Natural killer cell (primary cell): ENCODE data around the gene APRT. TPM values are rescaled to one million over a fixed set of nuclear protein-coding genes. Genes with fewer than 3 reads are reported as not detected.

Experiments
- ATAC-seq, 3 donors: fragments of 150-1000 bp in 2 of 3; fragments of 200-7000 bp in 1 of 3; cut with Tn5 transposase; 1 replicate in 1 of 3; 2 replicates in 2 of 3; pipeline ENCODE4 v1.10.0; 2021; ENCODE audit warnings: mild to moderate bottlenecking in 2 of 3, moderate library complexity in 2 of 3
- DNase-seq, 2 donors: peaks; one replicate each; pipeline versions ENCODE4 v3.0.0 to v3.0.0-alpha.2; 2013 to 2021; ENCODE audit warnings: mixed read lengths in 1 of 2
- H3K27ac ChIP-seq: one replicate; pipeline ENCODE4 v1.5.1; 2013; ENCODE audit warnings: mild to moderate bottlenecking, low read length
- H3K27me3 ChIP-seq: one replicate; pipeline ENCODE4 v1.6.1; 2013; ENCODE audit warnings: low read length; ENCODE audit not compliant: control insufficient read depth, insufficient read depth
- H3K36me3 ChIP-seq: one replicate; pipeline ENCODE4 v1.6.1; 2013; ENCODE audit warnings: low read length; ENCODE audit not compliant: control insufficient read depth, insufficient read depth
- H3K4me1 ChIP-seq: one replicate; pipeline ENCODE4 v1.6.1; 2013; ENCODE audit warnings: low read length; ENCODE audit not compliant: control insufficient read depth, insufficient read depth
- H3K4me3 ChIP-seq: one replicate; pipeline ENCODE4 v1.5.1; 2013; ENCODE audit warnings: low read length
- H3K9me3 ChIP-seq: one replicate; pipeline ENCODE4 v1.6.1; 2013; ENCODE audit warnings: low read length; ENCODE audit not compliant: control insufficient read depth, insufficient read depth
- H3K27ac Mint-ChIP-seq, 2 donors: one replicate each; pipeline ENCODE4 v1.8.0; 2022; ENCODE audit warnings: mild to moderate bottlenecking in 2 of 2, mixed read lengths in 2 of 2, moderate library complexity in 1 of 2
- H3K27me3 Mint-ChIP-seq, 2 donors: one replicate each; pipeline ENCODE4 v1.8.0; 2022; ENCODE audit warnings: low read depth in 2 of 2, mixed read lengths in 2 of 2
- H3K36me3 Mint-ChIP-seq: one replicate; pipeline ENCODE4 v1.8.0; 2022; ENCODE audit warnings: mixed read lengths
- H3K4me1 Mint-ChIP-seq, 2 donors: one replicate each; pipeline ENCODE4 v1.8.0; 2022; ENCODE audit warnings: mixed read lengths in 2 of 2
- H3K4me3 Mint-ChIP-seq: one replicate; pipeline ENCODE4 v1.8.0; 2022; ENCODE audit warnings: mild to moderate bottlenecking, moderate library complexity, mixed read lengths
- H3K9me3 Mint-ChIP-seq, 2 donors: one replicate each; pipeline ENCODE4 v1.8.0; 2022; ENCODE audit warnings: mixed read lengths in 2 of 2
- WGBS: methylation state at CpG from one replicate; pipeline ENCODE4 v1.1.7; 2013; ENCODE audit warnings: missing lambda C conversion rate; ENCODE audit not compliant: insufficient coverage; 5-methylcytosine and 5-hydroxymethylcytosine counted together
- intact Hi-C: fragments of 100-400 bp; cut with micrococcal nuclease; formaldehyde crosslinking; loops from one replicate; pipeline ENCODE4 v1.14.2; 2022
- total RNA-seq, 4 donors: library from RNA; stranded (reverse); fragments of 120-200 nt in 1 of 4; gene quantifications; one replicate each; pipeline versions ENCODE4 v1.2.3 to v1.2.4, GENCODE V29; 2013 to 2022
- TF ChIP-seq, protein P1 (sequence below): fragments of 200-600 bp; IDR thresholded peaks from one replicate; pipeline ENCODE4 v1.8.0; 2022; ENCODE audit warnings: antibody characterized with exemption

APRT gene
- total RNA-seq, 3 donors from 2014 or later (not counting 1 experiment from before 2014, with no cell fraction given): 118 to 123 (median 120) TPM

DNA sequence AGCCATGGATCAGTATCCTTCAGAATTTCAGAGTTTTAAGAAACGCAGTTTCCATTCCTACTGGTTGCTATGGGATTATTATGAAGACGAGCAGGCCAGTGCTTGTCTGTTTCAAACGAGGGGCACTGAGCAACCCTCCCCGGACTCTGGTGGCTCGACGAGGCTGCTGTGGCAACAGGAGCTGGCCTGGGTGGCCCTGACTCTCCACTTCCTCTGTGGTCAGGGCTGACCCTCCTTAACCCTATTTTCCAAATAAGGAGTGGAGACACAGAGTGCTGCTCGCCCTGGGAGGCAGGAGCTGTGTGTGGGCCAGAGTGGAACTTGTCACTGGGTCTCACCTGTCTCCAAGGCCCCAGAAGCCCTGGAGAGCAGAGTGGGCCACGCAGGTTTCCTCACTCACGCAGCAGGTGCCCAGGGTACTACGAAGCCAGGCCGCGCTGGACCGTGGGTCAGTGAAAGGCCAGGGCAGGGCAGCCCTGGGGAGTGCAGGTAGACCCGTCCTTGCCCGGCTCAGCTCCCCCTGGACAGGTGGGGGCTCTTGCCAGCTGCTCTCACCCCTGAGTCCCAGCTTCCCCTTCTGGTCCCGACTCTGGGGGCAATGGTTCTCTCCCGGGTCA lies 41.7 kb upstream of the APRT start:
- no peak overlapping the region for H3K27ac ChIP-seq
- no peaks in the 10 kb centered on the region for H3K9me3 Mint-ChIP-seq
- intact Hi-C loops: no loop called here
- no peaks in the 10 kb centered on the region for H3K36me3 Mint-ChIP-seq
- peaks cover 43% of the 10 kb centered on the region for H3K4me1 ChIP-seq
- no peaks in the 10 kb centered on the region for H3K9me3 ChIP-seq
- H3K4me1 Mint-ChIP-seq: peaks cover 25 to 33% of the 10 kb centered on the region in 2 donors
- H3K27me3 ChIP-seq: no peaks in the 10 kb centered on the region
- DNase-seq (no peak), ATAC-seq (no peak)
- H3K4me3 Mint-ChIP-seq: no peak overlapping the region
- H3K36me3 ChIP-seq: peaks cover 9% of the 10 kb centered on the region
- no peak overlapping the region for H3K4me3 ChIP-seq
- 73% methylated on average over 17 of the region's 17 CpGs for WGBS
- no peaks in the 10 kb centered on the region for H3K27me3 Mint-ChIP-seq
- TF ChIP-seq, protein P1, sequence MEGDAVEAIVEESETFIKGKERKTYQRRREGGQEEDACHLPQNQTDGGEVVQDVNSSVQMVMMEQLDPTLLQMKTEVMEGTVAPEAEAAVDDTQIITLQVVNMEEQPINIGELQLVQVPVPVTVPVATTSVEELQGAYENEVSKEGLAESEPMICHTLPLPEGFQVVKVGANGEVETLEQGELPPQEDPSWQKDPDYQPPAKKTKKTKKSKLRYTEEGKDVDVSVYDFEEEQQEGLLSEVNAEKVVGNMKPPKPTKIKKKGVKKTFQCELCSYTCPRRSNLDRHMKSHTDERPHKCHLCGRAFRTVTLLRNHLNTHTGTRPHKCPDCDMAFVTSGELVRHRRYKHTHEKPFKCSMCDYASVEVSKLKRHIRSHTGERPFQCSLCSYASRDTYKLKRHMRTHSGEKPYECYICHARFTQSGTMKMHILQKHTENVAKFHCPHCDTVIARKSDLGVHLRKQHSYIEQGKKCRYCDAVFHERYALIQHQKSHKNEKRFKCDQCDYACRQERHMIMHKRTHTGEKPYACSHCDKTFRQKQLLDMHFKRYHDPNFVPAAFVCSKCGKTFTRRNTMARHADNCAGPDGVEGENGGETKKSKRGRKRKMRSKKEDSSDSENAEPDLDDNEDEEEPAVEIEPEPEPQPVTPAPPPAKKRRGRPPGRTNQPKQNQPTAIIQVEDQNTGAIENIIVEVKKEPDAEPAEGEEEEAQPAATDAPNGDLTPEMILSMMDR: no peak
- H3K27ac Mint-ChIP-seq: no peak overlapping the region

DNA sequence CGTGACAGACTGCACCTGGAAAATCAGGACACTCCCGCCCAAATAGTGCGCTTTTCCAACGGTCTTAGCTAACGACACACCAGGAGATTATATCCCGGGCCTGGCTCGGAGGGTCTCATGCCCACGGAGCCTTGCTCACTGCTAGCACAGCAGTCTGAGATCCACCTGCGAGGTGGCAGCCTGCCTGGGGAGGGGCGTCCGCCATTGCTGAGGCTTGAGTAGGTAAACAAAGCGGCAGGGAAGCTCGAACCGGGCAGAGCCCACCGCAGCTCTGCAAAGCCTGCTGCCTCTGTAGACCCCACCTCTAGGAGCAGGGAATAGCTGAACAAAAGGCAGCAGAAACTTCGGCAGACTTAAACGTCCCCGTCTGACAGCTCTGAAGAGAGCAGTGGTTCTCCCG lies 39.9 kb upstream of the APRT start:
- Histone ChIP-seq H3K4me1 (peaks cover 32% of the 10 kb centered on the region), H3K27me3 (no peaks in the 10 kb centered on the region), H3K9me3 (no peaks in the 10 kb centered on the region), H3K4me3 (no peak overlapping the region), H3K36me3 (peaks cover 11% of the 10 kb centered on the region), H3K27ac (no peak overlapping the region)
- 96% methylated on average over 19 of the region's 19 CpGs for WGBS
- H3K4me1 Mint-ChIP-seq: peaks cover 14 to 21% of the 10 kb centered on the region in 2 donors
- no peak for ATAC-seq
- no peaks in the 10 kb centered on the region for H3K9me3 Mint-ChIP-seq
- no peak overlapping the region for H3K4me3 Mint-ChIP-seq
- no peak for DNase-seq
- H3K36me3 Mint-ChIP-seq: no peaks in the 10 kb centered on the region
- no peaks in the 10 kb centered on the region for H3K27me3 Mint-ChIP-seq
- intact Hi-C loops: no loop called here
- TF ChIP-seq, protein P1: no peak
- H3K27ac Mint-ChIP-seq: no peak overlapping the region

DNA sequence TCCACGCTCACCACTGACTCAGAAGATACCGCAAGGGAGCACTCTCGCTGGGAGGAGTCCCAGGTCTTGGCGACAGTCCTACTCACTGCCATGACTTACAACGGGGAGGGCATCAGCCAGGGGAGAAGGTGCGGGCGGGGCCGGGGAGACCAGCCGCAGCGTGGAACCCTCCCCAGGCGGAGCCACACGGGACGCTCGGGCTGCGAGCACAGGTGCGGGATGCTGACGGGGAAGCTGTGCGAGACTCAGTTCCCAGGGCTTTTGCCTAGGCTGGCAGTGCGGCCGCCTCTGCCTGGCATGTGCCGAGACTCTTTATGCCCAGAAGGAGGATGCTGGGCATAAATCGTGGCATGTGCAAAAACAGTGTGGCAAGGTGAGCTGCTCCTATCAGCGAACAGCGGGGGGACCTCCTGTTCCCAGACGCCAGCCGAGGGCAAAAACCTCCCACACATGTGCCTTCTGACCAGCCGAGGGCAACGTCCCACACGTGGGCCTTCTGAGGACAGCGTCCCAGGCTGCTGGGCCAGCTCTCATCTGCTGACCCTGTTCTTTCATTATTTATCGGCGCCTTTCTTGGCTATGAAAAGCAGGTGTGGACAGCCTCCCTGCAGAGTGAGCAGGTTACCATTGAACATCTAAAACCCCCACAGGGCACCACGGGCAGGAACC lies 38.9 kb upstream of the APRT start:
- 95% methylated on average over 33 of the region's 33 CpGs for WGBS
- no peak for DNase-seq
- Mint-ChIP-seq H3K9me3 (no peaks in the 10 kb centered on the region), H3K27ac (no peak overlapping the region), H3K27me3 (no peaks in the 10 kb centered on the region), H3K4me3 (no peak overlapping the region), H3K36me3 (no peaks in the 10 kb centered on the region), H3K4me1 (peaks cover 14 to 21% of the 10 kb centered on the region in 2 donors)
- Histone ChIP-seq H3K9me3 (no peaks in the 10 kb centered on the region), H3K36me3 (peaks cover 11% of the 10 kb centered on the region), H3K4me1 (peaks cover 25% of the 10 kb centered on the region), H3K27ac (no peak overlapping the region), H3K27me3 (no peaks in the 10 kb centered on the region), H3K4me3 (no peak overlapping the region)
- ATAC-seq: no peak
- TF ChIP-seq, protein P1: no peak
- intact Hi-C loops: no loop called here
